ENCODE measurements around the gene BIRC2.

DNA sequence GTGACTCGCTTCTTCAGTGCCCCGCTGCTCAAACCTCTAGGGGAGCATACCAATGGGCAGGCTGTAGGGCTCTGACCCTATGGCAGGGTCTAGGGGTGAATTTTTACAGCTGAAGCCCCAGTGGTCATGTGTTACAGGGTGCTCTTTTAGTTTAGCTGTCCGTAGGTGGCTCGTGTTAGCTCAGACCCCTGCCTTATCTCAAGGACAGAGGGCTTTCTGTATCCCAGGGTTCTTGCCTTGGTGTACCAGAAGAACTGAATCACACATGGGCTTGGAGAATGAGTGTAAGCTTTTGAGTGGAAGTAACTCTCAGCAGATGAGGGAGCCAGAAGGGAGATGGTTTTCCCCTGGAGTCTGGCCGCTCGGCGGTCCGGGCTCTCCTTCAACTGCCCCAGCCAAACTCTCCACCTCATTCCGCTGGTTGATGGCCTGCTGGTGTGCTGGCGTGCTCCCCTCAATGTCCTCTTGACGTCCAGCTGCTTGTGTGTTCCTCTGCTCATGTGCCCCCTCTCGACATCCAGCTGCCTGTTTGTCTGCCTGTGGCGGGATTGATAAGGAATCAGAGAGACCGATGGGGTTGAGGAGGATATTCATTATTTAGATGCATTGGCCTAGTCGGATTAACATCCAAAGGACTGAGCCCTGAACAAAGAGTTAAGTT, 37.5 kb downstream of the BIRC2 start:
- no peak for TF ChIP-seq FOXP2 (optimal IDR thresholded peaks at IDR 0.05; ENCODE audit: borderline replicate concordance, extremely low read depth, extremely low read length, insufficient read depth)
- TF ChIP-seq, protein P1, sequence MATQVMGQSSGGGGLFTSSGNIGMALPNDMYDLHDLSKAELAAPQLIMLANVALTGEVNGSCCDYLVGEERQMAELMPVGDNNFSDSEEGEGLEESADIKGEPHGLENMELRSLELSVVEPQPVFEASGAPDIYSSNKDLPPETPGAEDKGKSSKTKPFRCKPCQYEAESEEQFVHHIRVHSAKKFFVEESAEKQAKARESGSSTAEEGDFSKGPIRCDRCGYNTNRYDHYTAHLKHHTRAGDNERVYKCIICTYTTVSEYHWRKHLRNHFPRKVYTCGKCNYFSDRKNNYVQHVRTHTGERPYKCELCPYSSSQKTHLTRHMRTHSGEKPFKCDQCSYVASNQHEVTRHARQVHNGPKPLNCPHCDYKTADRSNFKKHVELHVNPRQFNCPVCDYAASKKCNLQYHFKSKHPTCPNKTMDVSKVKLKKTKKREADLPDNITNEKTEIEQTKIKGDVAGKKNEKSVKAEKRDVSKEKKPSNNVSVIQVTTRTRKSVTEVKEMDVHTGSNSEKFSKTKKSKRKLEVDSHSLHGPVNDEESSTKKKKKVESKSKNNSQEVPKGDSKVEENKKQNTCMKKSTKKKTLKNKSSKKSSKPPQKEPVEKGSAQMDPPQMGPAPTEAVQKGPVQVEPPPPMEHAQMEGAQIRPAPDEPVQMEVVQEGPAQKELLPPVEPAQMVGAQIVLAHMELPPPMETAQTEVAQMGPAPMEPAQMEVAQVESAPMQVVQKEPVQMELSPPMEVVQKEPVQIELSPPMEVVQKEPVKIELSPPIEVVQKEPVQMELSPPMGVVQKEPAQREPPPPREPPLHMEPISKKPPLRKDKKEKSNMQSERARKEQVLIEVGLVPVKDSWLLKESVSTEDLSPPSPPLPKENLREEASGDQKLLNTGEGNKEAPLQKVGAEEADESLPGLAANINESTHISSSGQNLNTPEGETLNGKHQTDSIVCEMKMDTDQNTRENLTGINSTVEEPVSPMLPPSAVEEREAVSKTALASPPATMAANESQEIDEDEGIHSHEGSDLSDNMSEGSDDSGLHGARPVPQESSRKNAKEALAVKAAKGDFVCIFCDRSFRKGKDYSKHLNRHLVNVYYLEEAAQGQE (IDR thresholded peaks at IDR 0.05; ENCODE audit: insufficient read depth in 1 of 2, low read depth in 2 of 2, low read length in 2 of 2), result no peak
- no peak for TF ChIP-seq TAF1 (IDR thresholded peaks at IDR 0.05; ENCODE audit: borderline replicate concordance, insufficient read depth, low read length)
